IMR-90 (cell line): ENCODE data around the gene RAB26. TPM values are rescaled to one million over a fixed set of nuclear protein-coding genes. Genes with fewer than 3 reads are reported as not detected.

Experiments
- ATAC-seq: fragments of 200-7000 bp; cut with Tn5 transposase; 2 replicates; pipeline ENCODE4 v1.9.1; 2020; ENCODE audit warnings: low read depth, mild to moderate bottlenecking, moderate library complexity
- BruUV-seq: library from RNA; stranded (reverse); fragments of 400-500 nt; replicated peaks from 2 replicates; lab custom pipeline; 2021; lab: Mats Ljungman, UMichigan
- CTCF ChIA-PET: fragments of 300-600 bp; formaldehyde crosslinking; extraction: SDS; loops from one replicate; lab custom pipeline; 2021; ENCODE audit warnings: antibody characterized with exemption; lab: Yijun Ruan, JAX
- POLR2A ChIA-PET: fragments of 300-600 bp; sonication (Branson Sonifier 250); formaldehyde crosslinking; loops from one replicate; lab custom pipeline; 2022; ENCODE audit warnings: antibody characterized with exemption; ENCODE audit not compliant: unreplicated experiment; lab: Charles Lee
- DNase-seq: peaks from one replicate; pipeline ENCODE4 v3.0.0; 2013
- H2AFZ ChIP-seq: replicated peaks from 2 replicates; pipeline ENCODE3; 2013; ENCODE audit warnings: low read length, mild to moderate bottlenecking; ENCODE audit not compliant: poor library complexity
- H2AK5ac ChIP-seq: 2 replicates; pipeline ENCODE4 v1.6.1; 2013; ENCODE audit warnings: low read depth, low read length, inconsistent platforms
- H2AK9ac ChIP-seq: replicated peaks from 2 replicates; pipeline ENCODE3; 2013; ENCODE audit warnings: mild to moderate bottlenecking, low read depth, low read length, moderate library complexity; ENCODE audit not compliant: poor library complexity
- H2BK120ac ChIP-seq: 2 replicates; pipeline ENCODE4 v1.6.1; 2013; ENCODE audit warnings: low read depth, low read length, inconsistent platforms
- H2BK15ac ChIP-seq: 3 replicates; pipeline ENCODE4 v1.6.1; 2013; ENCODE audit warnings: low read depth, low read length, inconsistent platforms
- H2BK20ac ChIP-seq: 2 replicates; pipeline ENCODE4 v1.6.1; 2013; ENCODE audit warnings: low read depth, mild to moderate bottlenecking, inconsistent platforms, low read length, moderate library complexity
- H2BK5ac ChIP-seq: 2 replicates; pipeline ENCODE4 v1.6.1; 2013; ENCODE audit warnings: mild to moderate bottlenecking, low read depth, low read length, inconsistent platforms; ENCODE audit not compliant: poor library complexity, severe bottlenecking
- H3K14ac ChIP-seq: replicated peaks from 2 replicates; pipeline ENCODE4 v1.6.1; 2013; ENCODE audit warnings: low read depth, low read length, inconsistent platforms
- H3K18ac ChIP-seq: 2 replicates; pipeline ENCODE4 v1.6.1; 2013; ENCODE audit warnings: low read depth, low read length, control low read depth
- H3K23ac ChIP-seq: 2 replicates; pipeline ENCODE4 v1.6.1; 2013; ENCODE audit warnings: low read depth, low read length, inconsistent platforms
- H3K27ac ChIP-seq: 2 replicates; pipeline ENCODE4 v1.5.1; 2013; ENCODE audit warnings: mild to moderate bottlenecking, control low read depth, low read length; ENCODE audit not compliant: insufficient read depth
- H3K27me3 ChIP-seq: 2 replicates; pipeline ENCODE4 v1.6.1; 2013; ENCODE audit warnings: low read length; ENCODE audit not compliant: control insufficient read depth, insufficient read depth
- H3K36me3 ChIP-seq: 2 replicates; pipeline ENCODE4 v1.6.1; 2013; ENCODE audit warnings: low read length, mixed read lengths; ENCODE audit not compliant: control insufficient read depth, insufficient read depth
- H3K4ac ChIP-seq: 2 replicates; pipeline ENCODE4 v1.6.1; 2013; ENCODE audit warnings: low read depth, low read length, inconsistent platforms
- H3K4me1 ChIP-seq: 2 replicates; pipeline ENCODE4 v1.6.1; 2013; ENCODE audit warnings: low read length, mixed read lengths; ENCODE audit not compliant: control insufficient read depth, insufficient read depth
- H3K4me2 ChIP-seq: 2 replicates; pipeline ENCODE4 v1.6.1; 2013; ENCODE audit warnings: low read depth, mild to moderate bottlenecking, control low read depth, low read length, moderate library complexity
- H3K4me3 ChIP-seq: 2 replicates; pipeline ENCODE4 v1.5.1; 2013; ENCODE audit warnings: low read depth, mild to moderate bottlenecking, control low read depth, low read length, moderate library complexity; ENCODE audit not compliant: insufficient read depth
- H3K56ac ChIP-seq: 2 replicates; pipeline ENCODE4 v1.6.1; 2013; ENCODE audit warnings: low read length, inconsistent platforms; ENCODE audit not compliant: insufficient read depth; ENCODE audit errors: extremely low read depth
- H3K79me1 ChIP-seq, 2 experiments: 2 replicates each; pipeline ENCODE4 v1.6.1; 2013; ENCODE audit warnings: low read length in 2 of 2, inconsistent platforms in 1 of 2, low read depth in 1 of 2
- H3K9ac ChIP-seq: 2 replicates; pipeline ENCODE4 v1.6.1; 2013; ENCODE audit warnings: low read depth, low read length, control low read depth
- H3K9me1 ChIP-seq: 2 replicates; pipeline ENCODE4 v1.6.1; 2013; ENCODE audit warnings: low read length, inconsistent platforms; ENCODE audit not compliant: insufficient read depth
- H3K9me3 ChIP-seq: 2 replicates; pipeline ENCODE4 v1.6.1; 2013; ENCODE audit warnings: low read length; ENCODE audit not compliant: control insufficient read depth, insufficient read depth
- H4K20me1 ChIP-seq: 2 replicates; pipeline ENCODE4 v1.6.1; 2013; ENCODE audit warnings: low read length, inconsistent platforms; ENCODE audit not compliant: insufficient read depth
- H4K5ac ChIP-seq: 2 replicates; pipeline ENCODE4 v1.6.1; 2013; ENCODE audit warnings: mild to moderate bottlenecking, low read depth, low read length, control low read depth
- H4K8ac ChIP-seq, 2 experiments: 2 replicates each; pipeline ENCODE4 v1.6.1; 2013; ENCODE audit warnings: low read depth in 2 of 2, low read length in 2 of 2, control low read depth in 1 of 2, inconsistent platforms in 1 of 2
- H4K91ac ChIP-seq: 2 replicates; pipeline ENCODE4 v1.6.1; 2013; ENCODE audit warnings: low read depth, low read length, inconsistent platforms; ENCODE audit not compliant: insufficient read depth
- BHLHE40 ChIP-seq: fragments of 150-350 bp; IDR thresholded peaks from 2 replicates; pipeline ENCODE4 v1.6.1; 2016; ENCODE audit warnings: mild to moderate bottlenecking, low read depth, low read length
- CEBPB ChIP-seq: IDR thresholded peaks from 2 replicates; pipeline ENCODE4 v1.6.1; 2012; ENCODE audit warnings: low read depth, low read length, improper control_type of control experiment
- CHD1 ChIP-seq: IDR thresholded peaks from 2 replicates; pipeline ENCODE4 v1.6.1; 2012; ENCODE audit warnings: low read depth, low read length, improper control_type of control experiment
- CTCF ChIP-seq: conservative IDR thresholded peaks from 2 replicates; pipeline ENCODE4 v1.5.1; 2012; ENCODE audit warnings: mild to moderate bottlenecking, low read depth, low read length, improper control_type of control experiment
- MAFK ChIP-seq: IDR thresholded peaks from 2 replicates; pipeline ENCODE4 v1.6.1; 2012; ENCODE audit warnings: low read depth, low read length, improper control_type of control experiment
- MXI1 ChIP-seq: IDR thresholded peaks from 2 replicates; pipeline ENCODE4 v1.6.1; 2012; ENCODE audit warnings: low read depth, mild to moderate bottlenecking, low read length, moderate library complexity, borderline replicate concordance
- NFE2L2 ChIP-seq: fragments of 150-350 bp; IDR thresholded peaks from 2 replicates; pipeline ENCODE4 v1.6.1; 2016; ENCODE audit warnings: low read depth, mild to moderate bottlenecking, low read length
- RAD21 ChIP-seq: IDR thresholded peaks from 2 replicates; pipeline ENCODE4 v1.6.1; 2012; ENCODE audit warnings: low read length, improper control_type of control experiment
- RFX5 ChIP-seq: IDR thresholded peaks from 2 replicates; pipeline ENCODE4 v1.8.0; 2012; ENCODE audit warnings: low read depth, mild to moderate bottlenecking, low read length, moderate library complexity
- SMC3 ChIP-seq: fragments of 150-350 bp; IDR thresholded peaks from 2 replicates; pipeline ENCODE4 v1.6.1; 2016; ENCODE audit warnings: low read depth, mild to moderate bottlenecking, antibody characterized with exemption, low read length, moderate library complexity
- WGBS, 2 experiments: methylation state at CpG; one replicate each; pipeline versions ENCODE4 v1.1.5 to v1.1.7; 2013; ENCODE audit warnings: missing lambda C conversion rate in 2 of 2; ENCODE audit not compliant: insufficient read length in 1 of 2; ENCODE audit errors: extremely low coverage in 2 of 2; 5-methylcytosine and 5-hydroxymethylcytosine counted together
- dilution Hi-C: fragments of 300-500 bp; cut with HindIII; formaldehyde crosslinking; loops from one replicate; pipeline ENCODE4 v1.14.3; 2018; ENCODE audit warnings: low sequenced_read_pairs; ENCODE audit not compliant: unreplicated experiment
- in situ Hi-C: fragments of 300-500 bp; cut with MboI; formaldehyde crosslinking; loops from 3 replicates; pipeline ENCODE4 v1.14.3; 2019; ENCODE audit warnings: low sequenced_read_pairs, inconsistent platforms, mixed read lengths
- intact Hi-C: fragments of 100-400 bp; cut with micrococcal nuclease; formaldehyde crosslinking; loops from 2 replicates; pipeline ENCODE4 v1.10.0; 2022
- polyA plus RNA-seq, 3 experiments: library from polyadenylated mRNA; depleted of rRNA; stranded (reverse); fragments of >200 nt; gene quantifications; 2 replicates each; pipeline ENCODE4 v1.2.3, GENCODE V29; 2012; ENCODE audit warnings: low replicate concordance in 1 of 3
- total RNA-seq: library from RNA; depleted of rRNA; stranded (reverse); fragments of >200 nt; gene quantifications from 2 replicates; pipeline ENCODE4 v1.2.3, GENCODE V29; 2012

The RAB26 gene
- total and polyA plus RNA-seq, 2 of the 4 experiments (the other 2 are of a cell fraction): 1.1 to 4.5 TPM

GRCh38 chr16:2186064-2186463 lies 37.6 kb downstream of the RAB26 start:
- TF ChIP-seq MAFK: no peak
- no peak for TF ChIP-seq CHD1
- no peak for TF ChIP-seq CTCF
- no peak for TF ChIP-seq CEBPB
- TF ChIP-seq BHLHE40: no peak
- no peak for TF ChIP-seq NFE2L2
- no peak for TF ChIP-seq RFX5
- TF ChIP-seq SMC3: no peak
- TF ChIP-seq MXI1: no peak
- no peak for TF ChIP-seq RAD21
- H3K4me2 ChIP-seq: no peak overlapping the region
- H3K4ac ChIP-seq: no peak overlapping the region
- ChIA-PET CTCF (no interaction called here), POLR2A (interaction anchor here (0.8 kb wide), 1 partner anchor 31 kb away, joined by 6 read pairs; the partner anchor contains the start of gene TRAF7)
- H3K9me3 ChIP-seq: no peaks in the 10 kb centered on the region
- no peak overlapping the region for H2AK5ac ChIP-seq
- no peak overlapping the region for H2BK20ac ChIP-seq
- DNase-seq (no peak), ATAC-seq (no peak)
- H2BK5ac ChIP-seq: no peak overlapping the region
- no peak overlapping the region for H3K18ac ChIP-seq
- in situ Hi-C loops (no loop called here), intact Hi-C loops (no loop called here), dilution Hi-C loops (no loop called here)
- H4K8ac ChIP-seq: no peak overlapping the region
- peaks cover 3% of the 10 kb centered on the region; the same call in 1 of the 2 replicates for H3K9me1 ChIP-seq
- no peak overlapping the region for H3K27ac ChIP-seq
- H3K9ac ChIP-seq: no peak overlapping the region
- no peak overlapping the region for H4K91ac ChIP-seq
- no peak overlapping the region for H2AFZ ChIP-seq
- WGBS, 2 experiments: 81% methylated on average over 10 of the region's 13 CpGs; no CpG with 5 or more reads in 1 of the 2 experiments
- no peak overlapping the region for H3K23ac ChIP-seq
- H3K14ac ChIP-seq: no peak overlapping the region
- H3K4me3 ChIP-seq: no peak overlapping the region
- no peak overlapping the region for H3K56ac ChIP-seq
- H2BK15ac ChIP-seq: no peak overlapping the region
- no peak overlapping the region for H4K5ac ChIP-seq
- H3K36me3 ChIP-seq: no peaks in the 10 kb centered on the region
- BruUV-seq: no TSS peak
- no peak overlapping the region for H2AK9ac ChIP-seq
- peaks cover 7% of the 10 kb centered on the region; the same call in 1 of the 2 replicates for H4K20me1 ChIP-seq
- H3K4me1 ChIP-seq: no peaks in the 10 kb centered on the region
- H3K27me3 ChIP-seq: no peaks in the 10 kb centered on the region; the same call in 1 of the 2 replicates
- H3K79me1 ChIP-seq: no peaks in the 10 kb centered on the region
- H2BK120ac ChIP-seq: no peak overlapping the region
